H1 (cell line): ENCODE results near the gene ARID2. TPM values are rescaled to one million over a fixed set of nuclear protein-coding genes. Genes with fewer than 3 reads are reported as not detected.

Experiments used
- CTCF ChIA-PET: fragments of 300-600 bp; sonication (Branson Sonifier 250); formaldehyde crosslinking; loops from one replicate; lab custom pipeline; 2021; ENCODE audit not compliant: partially characterized antibody; lab: Charles Lee
- POLR2A ChIA-PET: fragments of 300-600 bp; sonication (Branson Sonifier 250); formaldehyde crosslinking; loops from one replicate; lab custom pipeline; 2021; ENCODE audit warnings: inconsistent platforms; ENCODE audit not compliant: partially characterized antibody; lab: Charles Lee
- DNase-seq, 2 experiments: peaks; one replicate each; pipeline versions ENCODE4 v3.0.0 to v3.0.0-alpha.2; 2010 to 2022; ENCODE audit warnings: low spot score in 2 of 2, low read depth in 1 of 2, mixed read lengths in 1 of 2
- FAIRE-seq: peaks from 2 replicates; lab custom pipeline; 2011; peaks lifted over from hg19 to GRCh38; lab: Jason Lieb, UNC
- H2AFZ ChIP-seq: 2 replicates; pipeline ENCODE4 v1.8.1; 2012; ENCODE audit warnings: low read length, inconsistent platforms
- H2AK5ac ChIP-seq: 2 replicates; pipeline ENCODE4 v1.6.1; 2013; ENCODE audit warnings: low read depth, low read length
- H2BK120ac ChIP-seq: replicated peaks from 2 replicates; pipeline ENCODE3; 2013; ENCODE audit warnings: low read depth, low read length, inconsistent platforms
- H2BK12ac ChIP-seq: 2 replicates; pipeline ENCODE4 v1.6.1; 2013; ENCODE audit warnings: low read depth, low read length
- H2BK15ac ChIP-seq: 2 replicates; pipeline ENCODE4 v1.6.1; 2013; ENCODE audit warnings: low read length
- H2BK20ac ChIP-seq: 2 replicates; pipeline ENCODE4 v1.6.1; 2013; ENCODE audit warnings: low read length
- H2BK5ac ChIP-seq: 2 replicates; pipeline ENCODE4 v1.6.1; 2013; ENCODE audit warnings: low read depth, low read length
- H3K14ac ChIP-seq: 2 replicates; pipeline ENCODE4 v1.6.1; 2013; ENCODE audit warnings: inconsistent platforms; ENCODE audit not compliant: insufficient read length
- H3K18ac ChIP-seq: 2 replicates; pipeline ENCODE4 v1.6.1; 2013; ENCODE audit warnings: low read length; ENCODE audit errors: extremely low read depth
- H3K23ac ChIP-seq: 2 replicates; pipeline ENCODE4 v1.6.1; 2013; ENCODE audit warnings: inconsistent platforms; ENCODE audit not compliant: insufficient read length
- H3K23me2 ChIP-seq: 2 replicates; pipeline ENCODE4 v1.6.1; 2013; ENCODE audit warnings: low read depth, low read length
- H3K27ac ChIP-seq: 2 replicates; pipeline ENCODE4 v1.6.1; 2011; ENCODE audit warnings: low read depth, low read length, inconsistent platforms
- H3K27me3 ChIP-seq, 4 experiments: replicated peaks in 1 of 4; 1 replicate in 1 of 4; 2 replicates in 3 of 4; pipeline versions ENCODE4 v1.6.1 to v1.8.1; 2011 to 2013; ENCODE audit warnings: low read length in 3 of 4, mild to moderate bottlenecking in 3 of 4, inconsistent platforms in 2 of 4, mixed read lengths in 2 of 4, moderate library complexity in 1 of 4; ENCODE audit not compliant: control insufficient read depth in 3 of 4, insufficient read depth in 3 of 4; ENCODE audit errors: extremely low read depth in 1 of 4
- H3K36me3 ChIP-seq, 4 experiments: 2 replicates each; pipeline versions ENCODE4 v1.6.1 to v1.8.1; 2011 to 2013; ENCODE audit warnings: mild to moderate bottlenecking in 4 of 4, low read length in 3 of 4, moderate library complexity in 2 of 4, control low read depth in 1 of 4, inconsistent platforms in 1 of 4; ENCODE audit not compliant: insufficient read depth in 4 of 4, control insufficient read depth in 2 of 4
- H3K4ac ChIP-seq: replicated peaks from 2 replicates; pipeline ENCODE3; 2013; ENCODE audit warnings: low read length, low read depth, mixed read lengths, inconsistent platforms; ENCODE audit not compliant: insufficient read length
- H3K4me1 ChIP-seq, 4 experiments: replicated peaks in 1 of 4; 1 replicate in 1 of 4; 2 replicates in 3 of 4; pipeline versions ENCODE4 v1.6.1 to v1.8.1; 2011 to 2013; ENCODE audit warnings: low read length in 3 of 4, inconsistent platforms in 2 of 4, mixed read lengths in 1 of 4; ENCODE audit not compliant: insufficient read depth in 4 of 4, control insufficient read depth in 3 of 4
- H3K4me2 ChIP-seq, 2 experiments: 2 replicates each; pipeline versions ENCODE4 v1.6.1 to v1.8.1; 2011 to 2013; ENCODE audit warnings: low read depth in 2 of 2, low read length in 2 of 2, control low read depth in 1 of 2, inconsistent platforms in 1 of 2, mild to moderate bottlenecking in 1 of 2; ENCODE audit not compliant: insufficient read depth in 1 of 2
- H3K4me3 ChIP-seq, 4 experiments: fragments of 200-600, 300-600 bp in 1 of 4; sonication (generic), shearing (Covaris generic), sonication (Bioruptor Twin) in 1 of 4; 2 replicates each; pipeline versions ENCODE4 v1.5.1 to v1.8.1; 2011 to 2016; ENCODE audit warnings: low read length in 4 of 4, low read depth in 3 of 4, control low read depth in 2 of 4, inconsistent platforms in 2 of 4, mild to moderate bottlenecking in 2 of 4, mixed read lengths in 1 of 4, moderate library complexity in 1 of 4; ENCODE audit not compliant: insufficient read depth in 2 of 4; ENCODE audit errors: extremely low read depth in 1 of 4
- H3K56ac ChIP-seq: replicated peaks from 2 replicates; pipeline ENCODE3; 2013; ENCODE audit warnings: low read depth, mild to moderate bottlenecking, mixed read lengths, low read length, inconsistent platforms; ENCODE audit not compliant: insufficient read length
- H3K79me1 ChIP-seq: 2 replicates; pipeline ENCODE4 v1.6.1; 2013; ENCODE audit warnings: low read depth, low read length, control low read depth
- H3K79me2 ChIP-seq, 2 experiments: 2 replicates each; pipeline versions ENCODE4 v1.6.1 to v1.8.1; 2012 to 2013; ENCODE audit warnings: low read length in 2 of 2, mild to moderate bottlenecking in 2 of 2, inconsistent platforms in 1 of 2; ENCODE audit not compliant: insufficient read depth in 2 of 2, control insufficient read depth in 1 of 2
- H3K9ac ChIP-seq, 4 experiments: replicated peaks in 1 of 4; 1 replicate in 1 of 4; 2 replicates in 3 of 4; pipeline versions ENCODE4 v1.6.1 to v1.8.1; 2011 to 2013; ENCODE audit warnings: low read depth in 3 of 4, low read length in 3 of 4, control low read depth in 2 of 4, mild to moderate bottlenecking in 2 of 4, moderate library complexity in 2 of 4, inconsistent platforms in 1 of 4; ENCODE audit errors: extremely low read depth in 1 of 4
- H3K9me3 ChIP-seq, 2 experiments: 2 replicates each; pipeline versions ENCODE4 v1.6.1 to v1.8.1; 2012 to 2013; ENCODE audit warnings: mild to moderate bottlenecking in 2 of 2, moderate library complexity in 2 of 2, control low read depth in 1 of 2, inconsistent platforms in 1 of 2, low read depth in 1 of 2, low read length in 1 of 2, mixed read lengths in 1 of 2; ENCODE audit not compliant: insufficient read depth in 2 of 2
- H4K20me1 ChIP-seq, 2 experiments: replicated peaks in 1 of 2; 2 replicates each; pipeline versions ENCODE3 to v1.8.1; 2011 to 2013; ENCODE audit warnings: inconsistent platforms in 2 of 2, low read length in 2 of 2, mild to moderate bottlenecking in 1 of 2; ENCODE audit not compliant: insufficient read depth in 2 of 2, control insufficient read depth in 1 of 2
- H4K5ac ChIP-seq: 2 replicates; pipeline ENCODE4 v1.6.1; 2013; ENCODE audit warnings: low read length, low read depth, mixed read lengths, inconsistent platforms; ENCODE audit not compliant: insufficient read length
- H4K8ac ChIP-seq: 2 replicates; pipeline ENCODE4 v1.8.0; 2013; ENCODE audit warnings: mild to moderate bottlenecking, moderate library complexity, low read length, inconsistent platforms; ENCODE audit not compliant: insufficient read depth; ENCODE audit errors: extremely low read depth
- H4K91ac ChIP-seq: replicated peaks from 2 replicates; pipeline ENCODE3; 2013; ENCODE audit warnings: low read length, mixed read lengths, inconsistent platforms; ENCODE audit not compliant: insufficient read length
- BRCA1 ChIP-seq: IDR thresholded peaks from 2 replicates; pipeline ENCODE4 v1.6.1; 2012; ENCODE audit warnings: low read depth, low read length, improper control_type of control experiment
- CEBPB ChIP-seq: IDR thresholded peaks from 2 replicates; pipeline ENCODE4 v1.6.1; 2012; ENCODE audit warnings: low read depth, low read length
- CHD2 ChIP-seq: IDR thresholded peaks from 2 replicates; pipeline ENCODE4 v1.6.1; 2012; ENCODE audit warnings: low read length, improper control_type of control experiment
- POU5F1 ChIP-seq: IDR thresholded peaks from 2 replicates; pipeline ENCODE4 v1.6.1; 2011; ENCODE audit warnings: low read depth, mild to moderate bottlenecking, low read length, moderate library complexity
- RAD21 ChIP-seq, 2 experiments: IDR thresholded peaks in 1 of 2; conservative IDR thresholded peaks in 1 of 2; 2 replicates each; pipeline ENCODE4 v1.6.1; 2011; ENCODE audit warnings: low read depth in 2 of 2, low read length in 2 of 2, improper control_type of control experiment in 1 of 2, inconsistent platforms in 1 of 2, mild to moderate bottlenecking in 1 of 2, moderate library complexity in 1 of 2
- RXRA ChIP-seq: IDR thresholded peaks from 2 replicates; pipeline ENCODE4 v1.6.1; 2011; ENCODE audit warnings: low read depth, mild to moderate bottlenecking, low read length, moderate library complexity; ENCODE audit not compliant: insufficient read depth
- SP4 ChIP-seq: IDR thresholded peaks from 2 replicates; pipeline ENCODE4 v1.6.1; 2012; ENCODE audit warnings: low read length, inconsistent platforms
- SUZ12 ChIP-seq: fragments of 200-600 bp; sonication (generic); IDR thresholded peaks from 2 replicates; pipeline ENCODE4 v1.6.1; 2012; ENCODE audit warnings: mild to moderate bottlenecking, inconsistent platforms, low read length, moderate library complexity, mixed read lengths
- YY1 ChIP-seq: IDR thresholded peaks from 2 replicates; pipeline ENCODE4 v1.6.1; 2011; ENCODE audit warnings: low read depth, mild to moderate bottlenecking, low read length
- whole genome bisulfite sequencing, 2 experiments: shearing (Covaris generic) in 1 of 2; methylation state at CpG; one replicate each; pipeline versions ENCODE4 v1.1.6 to v1.1.7; 2013 to 2015; ENCODE audit warnings: low lambda C conversion rate in 2 of 2, mixed read lengths in 2 of 2, inconsistent platforms in 1 of 2, low coverage in 1 of 2, missing lambda C conversion rate in 1 of 2; ENCODE audit not compliant: insufficient replicate concordance in 2 of 2, insufficient coverage in 1 of 2, insufficient read length in 1 of 2; ENCODE audit errors: extremely low coverage in 1 of 2, missing lambda C conversion rate in 1 of 2; 5-methylcytosine and 5-hydroxymethylcytosine counted together
- polyA plus RNA-seq, 7 experiments: library from polyadenylated mRNA; depleted of rRNA in 3 of 7; stranded (reverse) in 5 of 7; unstranded in 2 of 7; fragments of >200 nt in 5 of 7; fragments of 200-250 nt in 2 of 7; gene quantifications; 1 replicate in 5 of 7; 2 replicates in 1 of 7; 4 replicates in 1 of 7; pipeline versions ENCODE4 v1.2.1 to v1.2.3, GENCODE V29; 2011 to 2013; ENCODE audit warnings: missing spikeins in 2 of 7, mixed read lengths in 2 of 7
- total RNA-seq: library from RNA; stranded (reverse); fragmentation: NEBNext Ultra II Directional; extraction: Animal tissue kit (Norgen Biotek cat#: 25700); gene quantifications from 2 replicates; pipeline ENCODE4 v1.2.1, GENCODE V29; 2021
- TF ChIP-seq, protein P1 (sequence below): IDR thresholded peaks from 2 replicates; pipeline ENCODE4 v1.6.1; 2011; ENCODE audit warnings: low read depth, mild to moderate bottlenecking, low read length; ENCODE audit not compliant: insufficient read depth

The ARID2 gene
- total and polyA plus RNA-seq, 2 of the 8 experiments (the other 6 are each of a cell fraction or from before 2014, with no cell fraction given), result 32.0 to 45.2 TPM

DNA sequence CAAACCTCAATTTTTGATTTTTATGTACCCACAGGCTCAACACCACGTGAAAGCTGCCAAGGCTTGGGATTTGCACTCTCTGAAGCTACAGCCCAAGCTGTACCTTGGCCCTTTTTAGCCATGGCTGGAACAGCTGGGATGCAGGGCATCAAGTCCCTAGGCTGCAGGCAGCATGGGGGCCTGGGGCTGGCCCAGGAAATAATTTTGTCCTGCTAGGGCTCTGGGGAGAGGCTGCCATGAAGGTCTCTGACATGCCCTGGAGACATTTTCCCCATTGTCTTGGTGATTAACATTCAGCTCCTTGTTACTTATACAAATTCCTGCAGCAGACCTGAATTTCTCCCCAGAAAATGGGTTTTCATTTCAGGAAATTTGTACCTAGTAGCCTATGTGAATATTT is 157.2 kb downstream of the ARID2 start:
- H2AK5ac ChIP-seq, result no peak overlapping the region
- H2AFZ ChIP-seq, result no peak overlapping the region
- no peaks in the 10 kb centered on the region for H3K4me1 ChIP-seq
- H4K20me1 ChIP-seq, result peaks cover 1% of the 10 kb centered on the region in 2 experiments
- H4K8ac ChIP-seq, result no peak overlapping the region
- H3K23me2 ChIP-seq, result no peaks in the 10 kb centered on the region
- no peak overlapping the region for H3K4ac ChIP-seq
- ChIA-PET CTCF (interaction anchor here (1.1 kb wide), 1 partner anchor 343 kb away, joined by 5 read pairs; no protein-coding TSS in a partner anchor), POLR2A (no interaction called here)
- H4K91ac ChIP-seq, result no peak overlapping the region
- H3K18ac ChIP-seq, result no peak overlapping the region
- no peak overlapping the region for H2BK20ac ChIP-seq
- H3K9ac ChIP-seq, result no peak overlapping the region
- no peak overlapping the region for H3K56ac ChIP-seq
- H3K23ac ChIP-seq, result no peak overlapping the region
- no peak overlapping the region for H2BK15ac ChIP-seq
- TF ChIP-seq RAD21 (IDR thresholded peaks at IDR 0.05 in 1 of 2, conservative IDR thresholded peaks at IDR 0.05 in 1 of 2; ENCODE audit: low read depth in 2 of 2, low read length in 2 of 2) (no peak), SUZ12 (no peak), BRCA1 (no peak), RXRA (no peak), YY1 (no peak), SP4 (no peak), POU5F1 (no peak), CHD2 (no peak), CEBPB (no peak)
- TF ChIP-seq, protein P1, sequence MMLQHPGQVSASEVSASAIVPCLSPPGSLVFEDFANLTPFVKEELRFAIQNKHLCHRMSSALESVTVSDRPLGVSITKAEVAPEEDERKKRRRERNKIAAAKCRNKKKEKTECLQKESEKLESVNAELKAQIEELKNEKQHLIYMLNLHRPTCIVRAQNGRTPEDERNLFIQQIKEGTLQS, result no peak
- peaks cover 0 to 9% (median 3%) of the 10 kb centered on the region in 4 experiments; a peak in 5 of 8 replicates for H3K36me3 ChIP-seq
- H3K4me3 ChIP-seq, result no peak overlapping the region
- H3K27me3 ChIP-seq, result no peaks in the 10 kb centered on the region
- FAIRE-seq, result no peak
- H2BK12ac ChIP-seq, result no peak overlapping the region
- H3K9me3 ChIP-seq, result no peaks in the 10 kb centered on the region
- H3K79me2 ChIP-seq, result no peaks in the 10 kb centered on the region
- no peak overlapping the region for H2BK5ac ChIP-seq
- 92% methylated on average over 1 of the region's 1 CpG; no CpG with 5 or more reads in 1 of the 2 experiments for WGBS, 2 experiments
- no peak overlapping the region for H3K14ac ChIP-seq
- DNase-seq, result no peak
- H3K79me1 ChIP-seq, result no peaks in the 10 kb centered on the region
- no peak overlapping the region for H3K27ac ChIP-seq
- no peak overlapping the region for H4K5ac ChIP-seq
- H3K4me2 ChIP-seq, result no peak overlapping the region
- no peak overlapping the region for H2BK120ac ChIP-seq
